GM12873 (cell line): ENCODE measurements around the gene RCCD1.

Experiments used
- TF ChIP-seq, protein P1 (sequence below): IDR thresholded peaks from 2 replicates; pipeline ENCODE4 v1.5.1; 2012; ENCODE audit warnings: low read depth, mild to moderate bottlenecking, moderate library complexity, low read length, control low read depth; ENCODE audit not compliant: insufficient read depth; ENCODE audit errors: missing control alignments

The RCCD1 gene

DNA sequence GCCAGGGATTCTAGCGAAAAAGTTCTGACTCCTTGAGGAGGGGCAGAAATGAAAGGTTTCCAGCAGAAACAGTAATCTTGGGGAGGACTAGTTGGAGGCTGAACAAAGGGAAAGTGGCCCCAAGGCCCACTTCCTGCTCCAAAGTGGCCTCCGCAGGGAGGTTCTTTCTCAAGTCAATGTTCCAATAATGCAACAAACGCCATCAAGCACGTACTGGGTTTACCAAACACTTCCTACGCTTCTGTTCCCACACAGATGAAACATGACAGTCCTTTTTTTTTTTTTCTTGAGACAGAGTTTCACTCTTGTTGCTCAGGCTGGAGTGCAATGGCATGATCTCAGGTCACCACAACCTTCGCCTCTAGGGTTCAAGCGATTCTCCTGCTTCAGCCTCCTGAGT is 9.6 kb upstream of the RCCD1 start:
- TF ChIP-seq, protein P1, sequence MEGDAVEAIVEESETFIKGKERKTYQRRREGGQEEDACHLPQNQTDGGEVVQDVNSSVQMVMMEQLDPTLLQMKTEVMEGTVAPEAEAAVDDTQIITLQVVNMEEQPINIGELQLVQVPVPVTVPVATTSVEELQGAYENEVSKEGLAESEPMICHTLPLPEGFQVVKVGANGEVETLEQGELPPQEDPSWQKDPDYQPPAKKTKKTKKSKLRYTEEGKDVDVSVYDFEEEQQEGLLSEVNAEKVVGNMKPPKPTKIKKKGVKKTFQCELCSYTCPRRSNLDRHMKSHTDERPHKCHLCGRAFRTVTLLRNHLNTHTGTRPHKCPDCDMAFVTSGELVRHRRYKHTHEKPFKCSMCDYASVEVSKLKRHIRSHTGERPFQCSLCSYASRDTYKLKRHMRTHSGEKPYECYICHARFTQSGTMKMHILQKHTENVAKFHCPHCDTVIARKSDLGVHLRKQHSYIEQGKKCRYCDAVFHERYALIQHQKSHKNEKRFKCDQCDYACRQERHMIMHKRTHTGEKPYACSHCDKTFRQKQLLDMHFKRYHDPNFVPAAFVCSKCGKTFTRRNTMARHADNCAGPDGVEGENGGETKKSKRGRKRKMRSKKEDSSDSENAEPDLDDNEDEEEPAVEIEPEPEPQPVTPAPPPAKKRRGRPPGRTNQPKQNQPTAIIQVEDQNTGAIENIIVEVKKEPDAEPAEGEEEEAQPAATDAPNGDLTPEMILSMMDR = no peak

DNA sequence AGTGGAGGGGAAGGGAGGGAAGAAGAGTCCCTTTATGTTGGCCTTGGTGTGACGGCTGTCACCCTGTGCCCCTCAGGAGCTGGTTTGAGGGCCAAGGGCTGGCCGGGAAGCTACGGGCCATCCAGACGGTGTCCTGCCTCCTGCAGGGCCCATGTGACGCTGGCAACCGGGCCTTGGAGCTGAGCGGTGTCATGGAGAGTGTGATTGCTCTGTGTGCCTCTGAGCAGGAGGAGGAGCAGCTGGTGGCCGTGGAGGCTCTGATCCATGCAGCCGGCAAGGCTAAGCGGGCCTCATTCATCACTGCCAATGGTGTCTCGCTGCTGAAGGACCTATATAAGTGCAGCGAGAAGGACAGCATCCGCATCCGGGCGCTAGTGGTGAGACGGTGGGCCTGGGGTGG is 8.1 kb upstream of the RCCD1 start:
- TF ChIP-seq, protein P1 = no peak

DNA sequence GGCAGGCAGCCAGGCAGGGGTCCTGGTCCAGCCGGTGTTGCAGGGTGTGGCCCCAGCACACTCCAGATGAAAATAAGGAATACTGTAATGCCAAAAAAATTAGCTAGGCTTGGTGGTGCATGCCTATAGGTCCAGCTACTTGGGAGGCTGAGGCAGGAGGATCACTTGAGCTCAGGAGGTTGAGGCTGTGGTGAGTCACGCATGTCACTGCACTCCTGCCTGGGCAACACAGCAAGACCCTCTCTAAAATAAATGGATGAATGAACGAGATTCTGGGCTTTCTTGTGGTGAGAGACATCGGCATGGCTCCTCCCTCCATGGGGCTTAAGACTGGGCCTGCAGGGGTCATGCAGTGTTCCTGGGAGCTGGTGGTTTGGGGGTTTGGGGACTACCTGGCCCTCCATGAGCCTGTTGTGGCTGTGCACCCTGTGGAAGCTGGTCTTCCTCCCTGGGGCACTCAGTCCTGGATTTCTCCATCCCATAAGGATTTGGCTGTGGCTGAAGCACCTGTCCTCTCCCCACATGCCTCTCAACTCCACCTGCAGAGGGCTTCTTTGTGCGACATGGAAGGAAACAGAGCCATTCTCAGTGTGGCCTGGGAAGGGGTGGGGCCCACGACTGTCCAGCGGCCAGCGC is 7.6 kb upstream of the RCCD1 start:
- TF ChIP-seq, protein P1 = no peak

DNA sequence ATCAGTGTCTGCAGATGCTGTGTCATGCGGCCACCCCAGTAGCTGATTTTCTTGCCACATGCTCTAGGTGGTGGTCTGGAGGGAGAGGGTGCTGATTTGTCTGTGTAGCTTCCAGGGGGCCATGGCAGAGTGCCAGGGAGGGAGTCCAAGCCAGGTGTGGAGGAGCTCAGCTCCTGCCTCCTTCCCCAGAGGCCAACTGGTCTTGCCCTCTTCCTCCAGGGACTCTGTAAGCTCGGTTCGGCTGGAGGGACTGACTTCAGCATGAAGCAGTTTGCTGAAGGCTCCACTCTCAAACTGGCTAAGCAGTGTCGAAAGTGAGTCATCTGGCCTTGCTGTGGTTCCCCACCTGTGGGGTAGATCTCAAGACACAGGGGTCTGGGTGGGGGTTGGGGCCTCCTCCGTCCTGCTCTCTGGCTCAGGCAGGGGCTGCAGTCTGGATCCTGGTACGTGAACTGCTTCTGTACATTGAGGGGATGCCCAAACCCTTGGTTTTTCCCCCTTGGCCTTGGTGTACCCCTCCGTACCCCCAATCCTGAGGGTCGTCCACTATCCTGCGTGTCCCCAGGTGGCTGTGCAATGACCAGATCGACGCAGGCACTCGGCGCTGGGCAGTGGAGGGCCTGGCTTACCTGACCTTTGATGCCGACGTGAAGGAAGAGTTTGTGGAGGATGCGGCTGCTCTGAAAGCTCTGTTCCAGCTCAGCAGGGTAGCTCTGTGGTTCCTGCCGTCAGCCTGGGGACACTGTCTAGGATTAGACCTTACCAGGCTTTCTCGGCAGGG is 6.9 kb upstream of the RCCD1 start:
- TF ChIP-seq, protein P1 = no peak

DNA sequence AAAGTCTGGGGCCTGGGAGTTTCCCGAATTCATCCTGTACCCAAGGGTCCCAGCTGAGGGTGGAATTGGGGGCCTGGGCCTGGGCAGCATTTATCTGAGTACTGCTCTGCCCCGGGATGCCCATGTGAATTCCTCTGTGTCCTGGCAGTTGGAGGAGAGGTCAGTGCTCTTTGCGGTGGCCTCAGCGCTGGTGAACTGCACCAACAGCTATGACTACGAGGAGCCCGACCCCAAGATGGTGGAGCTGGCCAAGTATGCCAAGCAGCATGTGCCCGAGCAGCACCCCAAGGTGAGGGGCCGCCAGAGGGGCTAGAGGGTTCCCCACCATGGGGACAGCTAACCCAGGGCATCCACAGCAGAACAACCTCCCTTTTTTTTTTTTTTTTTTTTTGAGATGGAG is 6.2 kb upstream of the RCCD1 start:
- TF ChIP-seq, protein P1 = no peak

DNA sequence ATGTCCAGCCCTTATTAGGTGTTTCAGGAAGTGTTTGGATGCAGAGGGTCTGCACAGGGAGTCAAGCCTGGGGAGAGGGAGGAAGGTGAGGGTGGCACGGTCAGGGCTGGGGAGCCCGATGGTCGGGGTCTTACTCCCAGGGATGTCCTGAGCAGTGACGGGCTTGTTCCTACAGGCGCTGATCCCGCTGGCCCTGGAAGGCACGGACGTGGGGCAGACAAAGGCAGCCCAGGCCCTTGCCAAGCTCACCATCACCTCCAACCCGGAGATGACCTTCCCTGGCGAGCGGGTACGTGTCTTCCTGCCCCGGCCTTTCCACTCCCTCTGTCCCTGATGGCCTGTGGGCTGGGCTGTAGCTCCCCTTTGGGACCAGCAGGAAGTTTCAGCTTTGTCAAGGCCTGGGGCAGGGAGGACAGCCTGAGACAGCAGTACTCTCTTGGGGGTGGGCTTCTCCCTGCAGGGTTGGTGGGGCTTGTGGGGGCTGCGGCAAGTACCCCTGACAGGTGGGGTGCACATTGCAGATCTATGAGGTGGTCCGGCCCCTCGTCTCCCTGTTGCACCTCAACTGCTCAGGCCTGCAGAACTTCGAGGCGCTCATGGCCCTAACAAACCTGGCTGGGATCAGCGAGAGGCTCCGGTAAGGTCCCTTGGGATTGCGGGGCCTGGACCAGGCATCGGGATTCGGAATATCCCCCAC is 4.6 kb upstream of the RCCD1 start:
- TF ChIP-seq, protein P1 = no peak

DNA sequence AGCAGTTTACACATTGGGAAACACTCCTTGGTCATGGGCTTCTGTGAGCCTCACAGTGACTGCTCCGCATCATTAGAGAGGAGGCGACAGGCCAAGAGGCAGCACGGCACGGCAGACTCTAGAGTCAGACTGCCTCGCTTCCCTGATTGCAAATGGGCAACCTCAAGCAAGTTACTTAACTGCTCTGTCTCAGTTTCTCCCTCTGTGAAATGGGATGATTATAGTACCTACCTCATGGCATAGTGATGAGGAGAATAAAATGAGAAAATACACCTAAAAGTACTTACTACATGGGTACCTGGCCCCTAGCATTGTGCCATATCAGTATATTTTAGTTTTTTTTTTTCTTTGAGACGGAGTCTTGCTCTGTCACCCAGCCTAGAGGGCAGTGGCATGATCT is 4.0 kb upstream of the RCCD1 start:
- TF ChIP-seq, protein P1 = no peak
